Neural crest cell (in vitro differentiated cells): ENCODE results near the gene ACKR1. TPM values are rescaled to one million over a fixed set of nuclear protein-coding genes. Genes with fewer than 3 reads are reported as not detected.
A peak's percentile ranks its signal among the peaks of the same experiment; 100 is the strongest.

ENCODE experiments used
- DNase-seq: peaks from one replicate; pipeline ENCODE4 v3.0.0; 2021; ENCODE audit warnings: low read depth, mixed read lengths, low spot score
- H3K27ac Mint-ChIP-seq: one replicate; pipeline ENCODE4 v1.8.0; 2021; ENCODE audit warnings: mild to moderate bottlenecking, mixed read lengths; ENCODE audit not compliant: unreplicated experiment
- H3K27me3 Mint-ChIP-seq: 2 replicates; pipeline ENCODE4 v1.8.0; 2021; ENCODE audit warnings: low read depth, mild to moderate bottlenecking, mixed read lengths
- H3K36me3 Mint-ChIP-seq: 2 replicates; pipeline ENCODE4 v1.8.0; 2021; ENCODE audit warnings: low read depth, mild to moderate bottlenecking, mixed read lengths
- H3K4me1 Mint-ChIP-seq: 2 replicates; pipeline ENCODE4 v1.8.0; 2021; ENCODE audit warnings: mixed read lengths
- H3K4me3 Mint-ChIP-seq: one replicate; pipeline ENCODE4 v1.8.0; 2021; ENCODE audit warnings: mild to moderate bottlenecking, mixed read lengths
- H3K9me3 Mint-ChIP-seq: 2 replicates; pipeline ENCODE4 v1.8.0; 2021; ENCODE audit warnings: mixed read lengths
- CTCF ChIP-seq: fragments of 200-600 bp; sonication (generic); conservative IDR thresholded peaks from 2 replicates; pipeline ENCODE4 v1.5.0; 2021; ENCODE audit warnings: antibody characterized with exemption, mild to moderate bottlenecking
- total RNA-seq: library from RNA; stranded (reverse); gene quantifications from 2 replicates; pipeline ENCODE4 v1.2.1, GENCODE V29; 2021

ACKR1 gene
- total RNA-seq, 1 donor from 2014 or later: 0.98 TPM

- TF ChIP-seq CTCF: no peak
- no peak for DNase-seq
- H3K27me3 Mint-ChIP-seq: peaks cover 15% of the 10 kb centered on the region
- no peaks in the 10 kb centered on the region for H3K36me3 Mint-ChIP-seq
- peak overlapping the region; percentile 85 for H3K4me3 Mint-ChIP-seq
- H3K27ac Mint-ChIP-seq: peak overlapping the region; percentile 95
- H3K4me1 Mint-ChIP-seq: peaks cover 27% of the 10 kb centered on the region
- no peaks in the 10 kb centered on the region for H3K9me3 Mint-ChIP-seq
Measured at GRCh38 chr1:159187647-159188374, 16.9 kb upstream of the ACKR1 start.

GRCh38 chr1:159188375-159188788, 16.3 kb upstream of the ACKR1 start:
- H3K9me3 Mint-ChIP-seq: no peaks in the 10 kb centered on the region
- peaks cover 15% of the 10 kb centered on the region for H3K27me3 Mint-ChIP-seq
- DNase-seq: peak; percentile 67

GRCh38 chr1:159190441-159190840, 14.2 kb upstream of the ACKR1 start:
- no peak for DNase-seq
- Mint-ChIP-seq H3K4me3 (no peak overlapping the region), H3K27ac (no peak overlapping the region), H3K36me3 (no peaks in the 10 kb centered on the region), H3K27me3 (peaks cover 15% of the 10 kb centered on the region), H3K9me3 (no peaks in the 10 kb centered on the region), H3K4me1 (peaks cover 27% of the 10 kb centered on the region)
- TF ChIP-seq CTCF: no peak

More at GRCh38 chr1:159188375-159188788, 16.3 kb upstream of the ACKR1 start:
- H3K27ac Mint-ChIP-seq: peak overlapping the region; percentile 95
- no peaks in the 10 kb centered on the region for H3K36me3 Mint-ChIP-seq
- peak overlapping the region; percentile 85 for H3K4me3 Mint-ChIP-seq
- TF ChIP-seq CTCF: no peak
- peaks cover 27% of the 10 kb centered on the region for H3K4me1 Mint-ChIP-seq

GRCh38 chr1:159196543-159196942, 8.1 kb upstream of the ACKR1 start:
- no peak overlapping the region for H3K27ac Mint-ChIP-seq
- DNase-seq: no peak
- H3K27me3 Mint-ChIP-seq: no peaks in the 10 kb centered on the region
- H3K4me3 Mint-ChIP-seq: no peak overlapping the region
- H3K36me3 Mint-ChIP-seq: no peaks in the 10 kb centered on the region
- peak; percentile 35 for TF ChIP-seq CTCF
- H3K9me3 Mint-ChIP-seq: no peaks in the 10 kb centered on the region
- peaks cover 11% of the 10 kb centered on the region for H3K4me1 Mint-ChIP-seq

- Mint-ChIP-seq H3K27ac (no peak overlapping the region), H3K4me1 (peaks cover 16% of the 10 kb centered on the region), H3K36me3 (no peaks in the 10 kb centered on the region), H3K27me3 (no peaks in the 10 kb centered on the region), H3K9me3 (no peaks in the 10 kb centered on the region), H3K4me3 (no peak overlapping the region)
- TF ChIP-seq CTCF: peak; percentile 84
- peak; percentile 84 for DNase-seq
Measured at GRCh38 chr1:159197561-159198557, 6.8 kb upstream of the ACKR1 start.
